ENCODE results near the gene PHF2. TPM values are rescaled to one million over a fixed set of nuclear protein-coding genes. Genes with fewer than 3 reads are reported as not detected.

PHF2 gene
- total and polyA plus RNA-seq, 2 of the 8 experiments (the other 6 are each of a cell fraction or from before 2014, with no cell fraction given) = 3.4 to 9.4 TPM

DNA sequence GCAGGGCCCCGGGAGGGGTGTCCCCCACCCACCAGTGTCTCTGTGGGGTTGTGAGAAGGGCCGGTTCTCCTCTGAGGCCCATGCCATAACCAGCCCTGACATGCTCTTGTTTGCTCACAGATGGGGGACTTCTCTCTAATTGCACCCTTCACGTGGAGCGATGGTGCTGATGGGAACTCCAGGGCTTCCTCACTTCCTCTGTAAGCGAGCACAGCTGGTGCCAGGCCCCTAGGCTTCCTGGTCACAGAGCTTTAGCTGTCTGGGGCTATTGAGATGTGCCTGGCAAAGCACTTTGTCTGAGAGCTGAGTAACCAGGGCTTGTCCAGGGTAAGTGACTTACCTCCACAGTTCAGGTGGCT is 36.4 kb downstream of the PHF2 start (continued):
- TF ChIP-seq HDAC2 (IDR thresholded peaks at IDR 0.05; ENCODE audit: borderline replicate concordance in 1 of 2, low read depth in 2 of 2, low read length in 2 of 2) = no peak
- TF ChIP-seq, protein P1, sequence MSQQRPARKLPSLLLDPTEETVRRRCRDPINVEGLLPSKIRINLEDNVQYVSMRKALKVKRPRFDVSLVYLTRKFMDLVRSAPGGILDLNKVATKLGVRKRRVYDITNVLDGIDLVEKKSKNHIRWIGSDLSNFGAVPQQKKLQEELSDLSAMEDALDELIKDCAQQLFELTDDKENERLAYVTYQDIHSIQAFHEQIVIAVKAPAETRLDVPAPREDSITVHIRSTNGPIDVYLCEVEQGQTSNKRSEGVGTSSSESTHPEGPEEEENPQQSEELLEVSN (IDR thresholded peaks at IDR 0.05) = no peak

All from H1 (cell line).